Endothelial cell of umbilical vein (primary cell): Measurements from ENCODE around the gene MTF2. TPM values are rescaled to one million over a fixed set of nuclear protein-coding genes. Genes with fewer than 3 reads are reported as not detected.

Experiments used
- BruUV-seq: library from RNA; stranded (reverse); fragments of 400-500 nt; replicated peaks from 2 replicates; lab custom pipeline; 2021; lab: Mats Ljungman, UMichigan
- CTCF ChIA-PET: fragments of 300-600, 350-600 bp; sonication (Branson Sonifier 250); formaldehyde crosslinking; loops from one replicate; lab custom pipeline; 2021; ENCODE audit warnings: antibody characterized with exemption, inconsistent platforms; lab: Charles Lee
- POLR2A ChIA-PET: fragments of 300-600, 350-600 bp; sonication (Branson Sonifier 250); formaldehyde crosslinking; loops from one replicate; lab custom pipeline; 2021; ENCODE audit warnings: antibody characterized with exemption, inconsistent platforms; lab: Charles Lee
- DNase-seq: peaks from one replicate; pipeline ENCODE4 v3.0.0-alpha.2; 2011; ENCODE audit warnings: low read depth, low spot score
- FAIRE-seq: peaks from 2 replicates; lab custom pipeline; 2011; peaks lifted over from hg19 to GRCh38; lab: Jason Lieb, UNC
- H2AFZ ChIP-seq: 2 replicates; pipeline ENCODE4 v1.6.0; 2012; ENCODE audit warnings: low read depth, low read length, control low read depth, inconsistent platforms
- H3K27ac ChIP-seq: 2 replicates; pipeline ENCODE4 v1.5.1; 2011; ENCODE audit warnings: low read depth, mild to moderate bottlenecking, control low read depth, low read length, moderate library complexity; ENCODE audit not compliant: insufficient read depth
- H3K27me3 ChIP-seq, 2 experiments: 2 replicates each; pipeline versions ENCODE4 v1.6.0 to v1.6.1; 2011; ENCODE audit warnings: low read length in 2 of 2, mixed read lengths in 1 of 2; ENCODE audit not compliant: control insufficient read depth in 2 of 2, insufficient read depth in 2 of 2
- H3K36me3 ChIP-seq, 2 experiments: 2 replicates in 1 of 2; 3 replicates in 1 of 2; pipeline ENCODE4 v1.5.1; 2011; ENCODE audit warnings: low read length in 2 of 2, mild to moderate bottlenecking in 1 of 2, moderate library complexity in 1 of 2; ENCODE audit not compliant: control insufficient read depth in 2 of 2, insufficient read depth in 2 of 2; ENCODE audit errors: extremely low read depth in 1 of 2
- H3K4me1 ChIP-seq: 3 replicates; pipeline ENCODE4 v1.5.1; 2011; ENCODE audit warnings: mild to moderate bottlenecking, low read length; ENCODE audit not compliant: control insufficient read depth, insufficient read depth; ENCODE audit errors: extremely low read depth
- H3K4me2 ChIP-seq: 2 replicates; pipeline ENCODE4 v1.6.1; 2011; ENCODE audit warnings: low read length, control low read depth, mixed read lengths; ENCODE audit not compliant: insufficient read depth
- H3K4me3 ChIP-seq, 3 experiments: fragments of 200-600 bp in 1 of 3; sonication (generic), shearing (Covaris generic) in 1 of 3; replicated peaks in 1 of 3; 2 replicates each; pipeline ENCODE4 v1.5.1; 2011 to 2016; ENCODE audit warnings: control low read depth in 3 of 3, low read length in 3 of 3, mild to moderate bottlenecking in 2 of 3, inconsistent platforms in 1 of 3, low read depth in 1 of 3, moderate library complexity in 1 of 3; ENCODE audit not compliant: insufficient read depth in 1 of 3
- H3K79me2 ChIP-seq: 2 replicates; pipeline ENCODE4 v1.6.0; 2012; ENCODE audit warnings: low read length, inconsistent platforms; ENCODE audit not compliant: control insufficient read depth, insufficient read depth
- H3K9ac ChIP-seq: replicated peaks from 2 replicates; pipeline ENCODE3; 2011; ENCODE audit warnings: low read length, control low read depth; ENCODE audit not compliant: insufficient read depth; ENCODE audit errors: extremely low read depth
- H3K9me1 ChIP-seq: replicated peaks from 3 replicates; pipeline ENCODE4 v1.6.0; 2011; ENCODE audit warnings: mild to moderate bottlenecking, low read length; ENCODE audit not compliant: control insufficient read depth, insufficient read depth; ENCODE audit errors: extremely low read depth
- H3K9me3 ChIP-seq: replicated peaks from 2 replicates; pipeline ENCODE4 v1.5.1; 2012; ENCODE audit warnings: low read length, inconsistent platforms; ENCODE audit not compliant: control insufficient read depth, insufficient read depth
- H4K20me1 ChIP-seq: replicated peaks from 2 replicates; pipeline ENCODE3; 2011; ENCODE audit warnings: mild to moderate bottlenecking, low read length; ENCODE audit not compliant: control insufficient read depth, insufficient read depth; ENCODE audit errors: extremely low read depth
- EZH2 ChIP-seq: IDR thresholded peaks from 2 replicates; pipeline ENCODE4 v1.6.1; 2012; ENCODE audit warnings: borderline replicate concordance, low read depth, mild to moderate bottlenecking, moderate library complexity, low read length, inconsistent platforms; ENCODE audit not compliant: severe bottlenecking
- FOS ChIP-seq: IDR thresholded peaks from 2 replicates; pipeline ENCODE4 v1.6.1; 2011; ENCODE audit warnings: mild to moderate bottlenecking, low read length, moderate library complexity, borderline replicate concordance; ENCODE audit not compliant: insufficient read depth
- JUN ChIP-seq: IDR thresholded peaks from 2 replicates; pipeline ENCODE4 v1.6.1; 2011; ENCODE audit warnings: borderline replicate concordance, low read depth; ENCODE audit not compliant: insufficient read length, insufficient read depth
- MYC ChIP-seq: IDR thresholded peaks from one replicate; pipeline ENCODE4 v1.6.1; 2011; ENCODE audit warnings: mild to moderate bottlenecking, low read depth, low read length
- POLR2A ChIP-seq: IDR thresholded peaks from 2 replicates; pipeline ENCODE4 v1.6.1; 2012; ENCODE audit warnings: low read depth, mild to moderate bottlenecking, control low read depth, low read length
- dilution Hi-C: fragments of 300-500 bp; cut with MboI; formaldehyde crosslinking; loops from one replicate; pipeline ENCODE4 v1.15.0; 2019; ENCODE audit warnings: low sequenced_read_pairs; ENCODE audit not compliant: extremely low pct_ligation_motif_present
- intact Hi-C: fragments of 100-400 bp; cut with micrococcal nuclease; formaldehyde crosslinking; loops from one replicate; pipeline ENCODE4 v1.10.0; 2022
- polyA plus RNA-seq, 4 experiments: library from polyadenylated mRNA; depleted of rRNA in 3 of 4; stranded (reverse) in 3 of 4; unstranded in 1 of 4; fragments of >200 nt; gene quantifications; 2 replicates each; pipeline versions ENCODE4 v1.2.1 to v1.2.3, GENCODE V29; 2011 to 2012; ENCODE audit warnings: missing spikeins in 1 of 4
- total RNA-seq: library from RNA; stranded (reverse); gene quantifications from 2 replicates; pipeline ENCODE4 v1.2.3, GENCODE V29; 2021
- TF ChIP-seq, protein P1 (sequence below): IDR thresholded peaks from 2 replicates; pipeline ENCODE4 v1.6.1; 2011; ENCODE audit not compliant: insufficient read depth, insufficient read length
- TF ChIP-seq, protein P2 (sequence below), 2 donors: IDR thresholded peaks; 1 replicate in 1 of 2; 2 replicates in 1 of 2; pipeline ENCODE4 v1.5.1; 2011; ENCODE audit warnings: low read length in 2 of 2, mild to moderate bottlenecking in 2 of 2, moderate library complexity in 2 of 2, control low read depth in 1 of 2, inconsistent platforms in 1 of 2, low read depth in 1 of 2; ENCODE audit not compliant: insufficient read depth in 1 of 2; ENCODE audit errors: extremely low read depth in 1 of 2

MTF2 gene
- total and polyA plus RNA-seq, 2 donors (not counting 3 experiments of a cell fraction or from before 2014, with no cell fraction given) = 20.1 to 40.5 TPM

DNA sequence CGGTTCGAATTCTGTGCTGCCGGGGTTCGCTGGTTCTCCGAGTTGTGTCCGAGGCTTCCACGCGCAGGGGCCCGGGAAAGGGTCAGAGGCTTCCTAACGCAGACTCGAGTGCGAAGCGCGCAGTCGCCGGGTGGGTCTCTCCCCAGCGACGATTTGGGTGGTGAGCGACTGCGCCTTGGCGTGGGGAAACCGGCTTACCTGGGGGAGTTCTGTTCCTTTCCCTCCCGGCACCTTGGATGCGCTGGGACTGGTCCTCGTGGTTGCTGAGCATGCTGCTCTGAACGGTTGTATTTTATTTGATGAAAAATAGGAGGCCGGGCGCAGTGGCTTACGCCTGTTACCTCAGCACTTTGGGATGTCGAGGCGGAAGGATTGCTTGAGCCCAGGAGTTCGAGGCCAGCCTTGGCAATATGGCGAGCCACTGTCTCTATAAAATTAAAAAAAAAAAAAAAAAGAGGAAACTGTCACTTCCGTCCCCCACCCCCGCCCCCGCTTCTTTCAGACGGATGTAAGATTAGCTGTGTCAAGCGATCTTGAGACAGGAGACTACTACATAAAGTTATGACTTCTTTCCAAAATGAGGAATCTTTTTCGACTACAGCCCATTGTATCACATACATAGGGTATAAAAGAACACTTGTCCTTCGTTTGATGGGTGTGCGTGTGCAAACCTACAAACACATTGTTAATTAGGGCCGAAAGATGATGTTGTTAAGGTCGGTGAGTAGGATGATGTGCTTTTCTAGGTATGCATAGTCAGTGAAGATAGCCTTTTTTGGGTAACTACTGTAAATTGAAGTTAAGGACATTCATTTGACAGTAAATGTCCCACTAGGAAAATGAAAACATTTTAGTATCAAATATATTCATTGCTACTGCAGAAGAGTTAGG lies 101.9 kb downstream of the MTF2 start, which contains the start of gene CCDC18:
Gene CCDC18, plus strand, starts transcription at position 2 of the 891 bp plus-strand sequence. CDS start 2,638 bp downstream, outside the sequence.
- H3K27ac ChIP-seq = peak within 1 kb of the TSS; percentile 69
- H3K79me2 ChIP-seq = peaks cover 51% of the 10 kb centered on the region
- H3K27me3 ChIP-seq = no peaks in the 10 kb centered on the region
- H3K36me3 ChIP-seq = peaks cover 0 to 1% of the 10 kb centered on the region in 2 experiments
- peak; percentile 54 for FAIRE-seq
- no peaks in the 10 kb centered on the region for H3K9me1 ChIP-seq
- peak within 1 kb of the TSS; percentile 89 for H3K9ac ChIP-seq
- TF ChIP-seq EZH2 (no peak), POLR2A (peak; percentile 36), FOS (no peak), MYC (no peak)
- TF ChIP-seq, protein P1, sequence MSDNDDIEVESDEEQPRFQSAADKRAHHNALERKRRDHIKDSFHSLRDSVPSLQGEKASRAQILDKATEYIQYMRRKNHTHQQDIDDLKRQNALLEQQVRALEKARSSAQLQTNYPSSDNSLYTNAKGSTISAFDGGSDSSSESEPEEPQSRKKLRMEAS = no peak
- H3K9me3 ChIP-seq = no peaks in the 10 kb centered on the region
- peaks cover 16% of the 10 kb centered on the region for H3K4me1 ChIP-seq
- H2AFZ ChIP-seq = peak within 1 kb of the TSS; percentile 97
- ChIA-PET POLR2A (no interaction called here), CTCF (no interaction called here)
- peaks cover 3% of the 10 kb centered on the region for H4K20me1 ChIP-seq
- dilution Hi-C loops = no loop called here
- H3K4me3 ChIP-seq = peak within 1 kb of the TSS; percentile 80 to 87 (median 85)
- TSS peak; percentile 60 for BruUV-seq
- H3K4me2 ChIP-seq = peak within 1 kb of the TSS; percentile 99
- intact Hi-C loops = loop anchor here (1.0 kb wide), 2 partner anchors 102 to 164 kb away; partner anchors contain the start of genes DR1 and MTF2
- peak; percentile 36 for DNase-seq

DNA sequence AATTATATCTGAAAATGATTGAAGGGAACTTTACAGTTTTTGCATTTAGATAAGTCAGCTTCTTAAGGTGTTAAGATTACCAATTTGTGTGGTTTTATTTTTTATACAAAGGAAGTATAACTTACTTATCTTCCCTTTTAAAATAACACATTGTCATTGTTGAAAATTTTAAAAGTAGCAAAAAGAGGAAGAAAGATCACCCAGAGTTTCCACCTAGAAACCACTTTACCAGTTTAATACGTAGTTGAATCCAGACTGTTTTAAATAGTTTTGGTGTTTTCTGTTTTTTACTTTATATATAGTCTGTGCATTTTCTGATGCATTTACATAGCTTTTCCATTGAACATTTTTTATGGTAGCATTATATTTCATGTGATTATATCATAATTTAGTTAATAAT lies 107.6 kb downstream of the MTF2 start:
- intact Hi-C loops = no loop called here
- BruUV-seq = no TSS peak

More for the DNA sequence above, 107.6 kb downstream of the MTF2 start:
- Histone ChIP-seq H3K27me3 (no peaks in the 10 kb centered on the region), H3K9me1 (no peaks in the 10 kb centered on the region), H3K79me2 (peaks cover 6% of the 10 kb centered on the region), H3K9ac (no peak overlapping the region), H3K4me2 (no peak overlapping the region), H2AFZ (no peak overlapping the region), H3K4me1 (no peaks in the 10 kb centered on the region), H4K20me1 (no peaks in the 10 kb centered on the region), H3K9me3 (no peaks in the 10 kb centered on the region), H3K4me3 (no peak overlapping the region), H3K27ac (no peak overlapping the region), H3K36me3 (no peaks in the 10 kb centered on the region)
- TF ChIP-seq, protein P1 = no peak
- TF ChIP-seq EZH2 (no peak), JUN (no peak), MYC (no peak)
- TF ChIP-seq, protein P2, sequence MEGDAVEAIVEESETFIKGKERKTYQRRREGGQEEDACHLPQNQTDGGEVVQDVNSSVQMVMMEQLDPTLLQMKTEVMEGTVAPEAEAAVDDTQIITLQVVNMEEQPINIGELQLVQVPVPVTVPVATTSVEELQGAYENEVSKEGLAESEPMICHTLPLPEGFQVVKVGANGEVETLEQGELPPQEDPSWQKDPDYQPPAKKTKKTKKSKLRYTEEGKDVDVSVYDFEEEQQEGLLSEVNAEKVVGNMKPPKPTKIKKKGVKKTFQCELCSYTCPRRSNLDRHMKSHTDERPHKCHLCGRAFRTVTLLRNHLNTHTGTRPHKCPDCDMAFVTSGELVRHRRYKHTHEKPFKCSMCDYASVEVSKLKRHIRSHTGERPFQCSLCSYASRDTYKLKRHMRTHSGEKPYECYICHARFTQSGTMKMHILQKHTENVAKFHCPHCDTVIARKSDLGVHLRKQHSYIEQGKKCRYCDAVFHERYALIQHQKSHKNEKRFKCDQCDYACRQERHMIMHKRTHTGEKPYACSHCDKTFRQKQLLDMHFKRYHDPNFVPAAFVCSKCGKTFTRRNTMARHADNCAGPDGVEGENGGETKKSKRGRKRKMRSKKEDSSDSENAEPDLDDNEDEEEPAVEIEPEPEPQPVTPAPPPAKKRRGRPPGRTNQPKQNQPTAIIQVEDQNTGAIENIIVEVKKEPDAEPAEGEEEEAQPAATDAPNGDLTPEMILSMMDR (IDR thresholded peaks at IDR 0.05; ENCODE audit: extremely low read depth in 1 of 2, insufficient read depth in 1 of 2, low read depth in 1 of 2, low read length in 2 of 2) = no peak
- FAIRE-seq = no peak
- ChIA-PET POLR2A (no interaction called here), CTCF (no interaction called here)
- no peak for DNase-seq
- dilution Hi-C loops = no loop called here
